H9 (cell line): ENCODE measurements around the gene DDIAS. TPM values are rescaled to one million over a fixed set of nuclear protein-coding genes. Genes with fewer than 3 reads are reported as not detected.

ENCODE experiments used
- DNase-seq: peaks from one replicate; pipeline ENCODE4 v3.0.0-alpha.2; 2017
- H2AFZ ChIP-seq: one replicate; pipeline ENCODE4 v1.6.1; 2013; ENCODE audit warnings: mild to moderate bottlenecking, low read length, control low read depth, moderate library complexity
- H2AK5ac ChIP-seq: 2 replicates; pipeline ENCODE4 v1.6.1; 2013; ENCODE audit warnings: low read length, control low read depth, mixed read lengths; ENCODE audit not compliant: insufficient read length
- H2BK120ac ChIP-seq: one replicate; pipeline ENCODE4 v1.6.1; 2013; ENCODE audit warnings: low read depth, mild to moderate bottlenecking, low read length, control low read depth, inconsistent platforms; ENCODE audit not compliant: poor library complexity, severe bottlenecking
- H2BK12ac ChIP-seq: 2 replicates; pipeline ENCODE4 v1.6.1; 2013; ENCODE audit warnings: low read length, control low read depth, mixed read lengths, low read depth; ENCODE audit not compliant: insufficient read length
- H2BK15ac ChIP-seq: 2 replicates; pipeline ENCODE4 v1.6.1; 2013; ENCODE audit warnings: low read depth, low read length, control low read depth
- H2BK20ac ChIP-seq: one replicate; pipeline ENCODE4 v1.6.1; 2013; ENCODE audit warnings: low read depth, mild to moderate bottlenecking, low read length, control low read depth, inconsistent platforms; ENCODE audit not compliant: poor library complexity, severe bottlenecking
- H2BK5ac ChIP-seq: 2 replicates; pipeline ENCODE4 v1.6.1; 2013; ENCODE audit warnings: low read length, control low read depth, mixed read lengths; ENCODE audit not compliant: insufficient read length
- H3K14ac ChIP-seq: 2 replicates; pipeline ENCODE4 v1.6.1; 2013; ENCODE audit warnings: low read length, control low read depth; ENCODE audit not compliant: insufficient read depth
- H3K18ac ChIP-seq: 2 replicates; pipeline ENCODE4 v1.6.1; 2013; ENCODE audit warnings: low read depth, mild to moderate bottlenecking, mixed read lengths, low read length, control low read depth; ENCODE audit not compliant: insufficient read length
- H3K23ac ChIP-seq: 2 replicates; pipeline ENCODE4 v1.6.1; 2013; ENCODE audit warnings: low read length, control low read depth, mixed read lengths, low read depth; ENCODE audit not compliant: insufficient read length
- H3K23me2 ChIP-seq: 2 replicates; pipeline ENCODE4 v1.6.1; 2013; ENCODE audit warnings: low read depth, mild to moderate bottlenecking, mixed read lengths, low read length, control low read depth; ENCODE audit not compliant: insufficient read length, poor library complexity, severe bottlenecking
- H3K27ac ChIP-seq: 2 replicates; pipeline ENCODE4 v1.5.1; 2013; ENCODE audit warnings: low read length, control low read depth, mixed read lengths, low read depth; ENCODE audit not compliant: insufficient read length
- H3K27me3 ChIP-seq: 2 replicates; pipeline ENCODE4 v1.6.1; 2013; ENCODE audit warnings: low read length, control low read depth, inconsistent platforms; ENCODE audit not compliant: insufficient read depth
- H3K4ac ChIP-seq: 2 replicates; pipeline ENCODE4 v1.6.1; 2013; ENCODE audit warnings: low read depth, mild to moderate bottlenecking, control low read depth, inconsistent platforms, low read length, moderate library complexity
- H3K4me1 ChIP-seq: 2 replicates; pipeline ENCODE4 v1.6.1; 2013; ENCODE audit warnings: low read length, control low read depth, inconsistent platforms; ENCODE audit not compliant: insufficient read depth
- H3K4me2 ChIP-seq: 2 replicates; pipeline ENCODE4 v1.6.1; 2013; ENCODE audit warnings: low read length, control low read depth, mixed read lengths; ENCODE audit not compliant: insufficient read length, insufficient read depth
- H3K56ac ChIP-seq: 2 replicates; pipeline ENCODE4 v1.6.1; 2013; ENCODE audit warnings: low read depth, mild to moderate bottlenecking, mixed read lengths, low read length, control low read depth; ENCODE audit not compliant: insufficient read length
- H3K79me1 ChIP-seq: 2 replicates; pipeline ENCODE4 v1.6.1; 2013; ENCODE audit warnings: low read depth, mild to moderate bottlenecking, moderate library complexity, low read length, control low read depth, inconsistent platforms; ENCODE audit not compliant: insufficient read depth, poor library complexity, severe bottlenecking
- H3K79me2 ChIP-seq: 2 replicates; pipeline ENCODE4 v1.6.1; 2013; ENCODE audit warnings: low read length, control low read depth, inconsistent platforms; ENCODE audit not compliant: insufficient read depth
- H3K9ac ChIP-seq: 2 replicates; pipeline ENCODE4 v1.6.1; 2013; ENCODE audit warnings: low read length, control low read depth, mixed read lengths; ENCODE audit not compliant: insufficient read length; ENCODE audit errors: extremely low read depth
- H3K9me3 ChIP-seq: one replicate; pipeline ENCODE4 v1.6.1; 2013; ENCODE audit warnings: low read depth, low read length, inconsistent platforms; ENCODE audit not compliant: control insufficient read depth
- H3T11ph ChIP-seq: one replicate; pipeline ENCODE4 v1.6.1; 2013; ENCODE audit warnings: mild to moderate bottlenecking, low read length, control low read depth, inconsistent platforms
- H4K20me1 ChIP-seq: one replicate; pipeline ENCODE4 v1.6.1; 2013; ENCODE audit not compliant: control insufficient read depth, insufficient read length, insufficient read depth
- H4K5ac ChIP-seq: 2 replicates; pipeline ENCODE4 v1.6.1; 2013; ENCODE audit warnings: low read depth, mild to moderate bottlenecking, mixed read lengths, low read length, control low read depth; ENCODE audit not compliant: insufficient read length
- H4K8ac ChIP-seq: replicated peaks from 2 replicates; pipeline ENCODE4 v1.6.1; 2013; ENCODE audit warnings: low read length, control low read depth, mixed read lengths, low read depth; ENCODE audit not compliant: insufficient read length
- H4K91ac ChIP-seq: 2 replicates; pipeline ENCODE4 v1.6.1; 2013; ENCODE audit warnings: low read depth, mild to moderate bottlenecking, moderate library complexity, mixed read lengths, low read length, control low read depth; ENCODE audit not compliant: insufficient read length
- H3K27ac Mint-ChIP-seq, 3 experiments: 2 replicates in 2 of 3; 3 replicates in 1 of 3; pipeline ENCODE4 v1.8.0; 2020 to 2021; ENCODE audit warnings: mixed read lengths in 3 of 3, mild to moderate bottlenecking in 1 of 3, moderate library complexity in 1 of 3
- H3K27me3 Mint-ChIP-seq: 2 replicates; pipeline ENCODE4 v1.8.0; 2021; ENCODE audit warnings: low read depth, mild to moderate bottlenecking, moderate library complexity, mixed read lengths
- H3K36me3 Mint-ChIP-seq, 3 experiments: 2 replicates in 2 of 3; 3 replicates in 1 of 3; pipeline ENCODE4 v1.8.0; 2020 to 2021; ENCODE audit warnings: low read depth in 3 of 3, mixed read lengths in 3 of 3; ENCODE audit not compliant: insufficient read depth in 1 of 3
- H3K4me1 Mint-ChIP-seq, 2 experiments: 2 replicates each; pipeline ENCODE4 v1.8.0; 2020; ENCODE audit warnings: mixed read lengths in 2 of 2
- H3K4me3 Mint-ChIP-seq, 2 experiments: 2 replicates in 1 of 2; 3 replicates in 1 of 2; pipeline ENCODE4 v1.8.0; 2020 to 2021; ENCODE audit warnings: mild to moderate bottlenecking in 2 of 2, mixed read lengths in 2 of 2, moderate library complexity in 1 of 2
- H3K9me3 Mint-ChIP-seq, 2 experiments: 2 replicates in 1 of 2; 3 replicates in 1 of 2; pipeline ENCODE4 v1.8.0; 2020; ENCODE audit warnings: mild to moderate bottlenecking in 2 of 2, mixed read lengths in 2 of 2, moderate library complexity in 1 of 2
- total RNA-seq: library from RNA; stranded (reverse); gene quantifications from 2 replicates; pipeline ENCODE4 v1.2.1, GENCODE V29; 2021
- TF ChIP-seq, protein P1 (sequence below): fragments of 200-600 bp; sonication (generic); conservative IDR thresholded peaks from 3 replicates; pipeline ENCODE4 v1.8.0; 2021; ENCODE audit warnings: antibody characterized with exemption, mild to moderate bottlenecking

DDIAS gene
- total RNA-seq, 1 experiment from 2014 or later: 18.6 TPM

DNA sequence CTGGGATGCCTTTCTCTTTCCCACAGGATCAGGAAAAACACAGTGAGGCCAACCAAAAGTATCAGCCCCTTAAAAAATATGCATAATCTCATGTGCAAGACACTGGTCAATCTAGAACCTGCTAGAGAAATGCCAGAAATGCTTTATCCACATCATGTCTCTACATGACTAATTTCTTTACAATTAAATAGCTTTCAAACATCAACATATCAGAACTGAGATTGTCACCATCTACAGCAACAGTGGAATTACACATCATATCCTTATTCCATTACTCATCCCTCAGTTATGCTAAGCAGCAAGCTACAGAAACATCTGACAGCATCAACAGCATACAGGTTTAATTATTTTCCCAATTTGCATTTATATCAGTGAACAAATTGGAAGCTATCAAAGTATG lies 78.8 kb downstream of the DDIAS start:
- Histone ChIP-seq H3K9me3 (no peaks in the 10 kb centered on the region), H3K23ac (no peak overlapping the region), H2BK20ac (no peak overlapping the region), H4K91ac (no peak overlapping the region), H3K23me2 (no peaks in the 10 kb centered on the region), H4K20me1 (no peaks in the 10 kb centered on the region), H3K27ac (no peak overlapping the region), H3K27me3 (no peaks in the 10 kb centered on the region), H3K9ac (no peak overlapping the region), H3K4me2 (no peak overlapping the region), H2BK5ac (no peak overlapping the region), H3K56ac (no peak overlapping the region), H2AK5ac (no peak overlapping the region), H3T11ph (no peak overlapping the region), H4K8ac (no peak overlapping the region), H3K79me2 (no peaks in the 10 kb centered on the region), H3K4ac (no peak overlapping the region), H4K5ac (no peak overlapping the region), H2AFZ (no peak overlapping the region), H3K79me1 (no peaks in the 10 kb centered on the region), H3K14ac (no peak overlapping the region), H3K18ac (no peak overlapping the region), H2BK120ac (no peak overlapping the region), H3K4me1 (peaks cover 5% of the 10 kb centered on the region), H2BK12ac (no peak overlapping the region), H2BK15ac (no peak overlapping the region)
- Mint-ChIP-seq H3K36me3 (peaks cover 0 to 2% (median 0%) of the 10 kb centered on the region in 3 experiments; a peak in 2 of 7 replicates), H3K27ac (no peak overlapping the region), H3K27me3 (no peaks in the 10 kb centered on the region), H3K9me3 (no peaks in the 10 kb centered on the region), H3K4me1 (peaks cover 6 to 7% of the 10 kb centered on the region in 2 experiments), H3K4me3 (no peak overlapping the region)
- TF ChIP-seq, protein P1, sequence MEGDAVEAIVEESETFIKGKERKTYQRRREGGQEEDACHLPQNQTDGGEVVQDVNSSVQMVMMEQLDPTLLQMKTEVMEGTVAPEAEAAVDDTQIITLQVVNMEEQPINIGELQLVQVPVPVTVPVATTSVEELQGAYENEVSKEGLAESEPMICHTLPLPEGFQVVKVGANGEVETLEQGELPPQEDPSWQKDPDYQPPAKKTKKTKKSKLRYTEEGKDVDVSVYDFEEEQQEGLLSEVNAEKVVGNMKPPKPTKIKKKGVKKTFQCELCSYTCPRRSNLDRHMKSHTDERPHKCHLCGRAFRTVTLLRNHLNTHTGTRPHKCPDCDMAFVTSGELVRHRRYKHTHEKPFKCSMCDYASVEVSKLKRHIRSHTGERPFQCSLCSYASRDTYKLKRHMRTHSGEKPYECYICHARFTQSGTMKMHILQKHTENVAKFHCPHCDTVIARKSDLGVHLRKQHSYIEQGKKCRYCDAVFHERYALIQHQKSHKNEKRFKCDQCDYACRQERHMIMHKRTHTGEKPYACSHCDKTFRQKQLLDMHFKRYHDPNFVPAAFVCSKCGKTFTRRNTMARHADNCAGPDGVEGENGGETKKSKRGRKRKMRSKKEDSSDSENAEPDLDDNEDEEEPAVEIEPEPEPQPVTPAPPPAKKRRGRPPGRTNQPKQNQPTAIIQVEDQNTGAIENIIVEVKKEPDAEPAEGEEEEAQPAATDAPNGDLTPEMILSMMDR: no peak
- no peak for DNase-seq
